ENCODE results near the gene DOK5. TPM values are rescaled to one million over a fixed set of nuclear protein-coding genes. Genes with fewer than 3 reads are reported as not detected.

DOK5 gene
- total RNA-seq, 2 donors from 2014 or later: 0.14 to 1.2 TPM

- no peaks in the 10 kb centered on the region for H3K36me3 ChIP-seq
- intact Hi-C loops (cut with DNase I): no loop called here
- WGBS: 91% methylated on average over 4 of the region's 4 CpGs
These were observed 58.7 kb downstream of the DOK5 start for GRCh38 chr20:54534101-54534500.

GRCh38 chr20:54535033-54535432 lies 59.6 kb downstream of the DOK5 start:
- TF ChIP-seq CTCF (IDR thresholded peaks at IDR 0.05) (no peak), POLR2AphosphoS5 (IDR thresholded peaks at IDR 0.05) (no peak), POLR2A (IDR thresholded peaks at IDR 0.05) (no peak)
- no peaks in the 10 kb centered on the region for H3K9me3 ChIP-seq
- no peak overlapping the region for H3K27ac ChIP-seq
- H3K4me3 ChIP-seq: no peak overlapping the region
- no peak for DNase-seq (ENCODE audit: low spot score)
- intact Hi-C loops (cut with DNase I): no loop called here
- WGBS: 76% methylated on average over 2 of the region's 2 CpGs
- H3K36me3 ChIP-seq: no peaks in the 10 kb centered on the region
- no peaks in the 10 kb centered on the region for H3K4me1 ChIP-seq (replicated peaks)
- H3K27me3 ChIP-seq (replicated peaks; ENCODE audit: insufficient read depth): no peaks in the 10 kb centered on the region

More at GRCh38 chr20:54534101-54534500, 58.7 kb downstream of the DOK5 start:
- Histone ChIP-seq H3K27ac (no peak overlapping the region), H3K27me3 (replicated peaks; ENCODE audit: insufficient read depth) (no peaks in the 10 kb centered on the region), H3K4me3 (no peak overlapping the region), H3K9me3 (no peaks in the 10 kb centered on the region), H3K4me1 (replicated peaks) (no peaks in the 10 kb centered on the region)
- DNase-seq (ENCODE audit: low spot score): no peak
- TF ChIP-seq POLR2AphosphoS5 (IDR thresholded peaks at IDR 0.05) (no peak), POLR2A (IDR thresholded peaks at IDR 0.05) (no peak), CTCF (IDR thresholded peaks at IDR 0.05) (no peak)

- Histone ChIP-seq H3K4me1 (replicated peaks) (no peaks in the 10 kb centered on the region), H3K36me3 (no peaks in the 10 kb centered on the region), H3K9me3 (no peaks in the 10 kb centered on the region), H3K27ac (no peak overlapping the region), H3K27me3 (replicated peaks; ENCODE audit: insufficient read depth) (no peaks in the 10 kb centered on the region), H3K4me3 (no peak overlapping the region)
- intact Hi-C loops (cut with DNase I): no loop called here
- DNase-seq (ENCODE audit: low spot score): no peak
- TF ChIP-seq POLR2AphosphoS5 (IDR thresholded peaks at IDR 0.05): no peak
- no peak for TF ChIP-seq CTCF (IDR thresholded peaks at IDR 0.05)
- TF ChIP-seq POLR2A (IDR thresholded peaks at IDR 0.05): no peak
These were observed 60.4 kb downstream of the DOK5 start for GRCh38 chr20:54535746-54536145.

- Histone ChIP-seq H3K36me3 (no peaks in the 10 kb centered on the region), H3K9me3 (no peaks in the 10 kb centered on the region), H3K27ac (no peak overlapping the region), H3K4me1 (replicated peaks) (no peaks in the 10 kb centered on the region), H3K27me3 (replicated peaks; ENCODE audit: insufficient read depth) (no peaks in the 10 kb centered on the region), H3K4me3 (no peak overlapping the region)
- intact Hi-C loops (cut with DNase I): no loop called here
- TF ChIP-seq POLR2AphosphoS5 (IDR thresholded peaks at IDR 0.05) (no peak), POLR2A (IDR thresholded peaks at IDR 0.05) (no peak), CTCF (IDR thresholded peaks at IDR 0.05) (no peak)
- DNase-seq (ENCODE audit: low spot score): no peak
- 93% methylated on average over 7 of the region's 7 CpGs for WGBS
These were observed 64.2 kb downstream of the DOK5 start for GRCh38 chr20:54539521-54540046.

GRCh38 chr20:54543369-54543768 lies 68.0 kb downstream of the DOK5 start:
- intact Hi-C loops (cut with DNase I): no loop called here
- H3K4me3 ChIP-seq: no peak overlapping the region
- DNase-seq (ENCODE audit: low spot score): no peak
- H3K27ac ChIP-seq: no peak overlapping the region
- no peaks in the 10 kb centered on the region for H3K27me3 ChIP-seq (replicated peaks; ENCODE audit: insufficient read depth)
- no peaks in the 10 kb centered on the region for H3K9me3 ChIP-seq
- H3K36me3 ChIP-seq: no peaks in the 10 kb centered on the region
- TF ChIP-seq POLR2A (IDR thresholded peaks at IDR 0.05) (no peak), POLR2AphosphoS5 (IDR thresholded peaks at IDR 0.05) (no peak), CTCF (IDR thresholded peaks at IDR 0.05) (no peak)
- no peaks in the 10 kb centered on the region for H3K4me1 ChIP-seq (replicated peaks)
- 94% methylated on average over 2 of the region's 2 CpGs for WGBS

Data from prostate gland (tissue), 2 donors.